OCI-LY3 (cell line): ENCODE results near the gene MYLK.
A peak's percentile ranks its signal among the peaks of the same experiment; 100 is the strongest.
"Not testable (repeated sequence)": the region's sequence is repeated elsewhere in the genome, so short reads cannot be mapped to it uniquely, and the experiment has no call there.

ENCODE experiments used
- CTCF ChIP-seq: fragments of 200-600, 300-600 bp; sonication (generic); IDR thresholded peaks from 2 replicates; pipeline ENCODE4 v1.5.1; 2014; ENCODE audit warnings: antibody characterized with exemption, low read length, low read depth
- EZH2phosphoT487 ChIP-seq: fragments of 200-600 bp; shearing (Covaris generic); IDR thresholded peaks from 2 replicates; pipeline ENCODE4 v1.6.1; 2018; ENCODE audit warnings: antibody characterized with exemption, mixed run types, low read depth

- peak; percentile 51 for TF ChIP-seq CTCF
- not testable (repeated sequence) for TF ChIP-seq EZH2phosphoT487
Measured at GRCh38 chr3:123702057-123702456, 182.1 kb downstream of the MYLK start.
